IPS-20b (cell line): ENCODE measurements around the gene ACOT11.

Experiments used
- H3K27ac ChIP-seq: one replicate; pipeline ENCODE4 v1.5.1; 2013; ENCODE audit warnings: low read length
- H3K27me3 ChIP-seq: 2 replicates; pipeline ENCODE4 v1.6.1; 2013; ENCODE audit warnings: mild to moderate bottlenecking, low read length, inconsistent platforms; ENCODE audit not compliant: insufficient read depth
- H3K36me3 ChIP-seq: 2 replicates; pipeline ENCODE4 v1.6.1; 2013; ENCODE audit warnings: low read depth, mild to moderate bottlenecking, inconsistent platforms, low read length, moderate library complexity; ENCODE audit not compliant: insufficient read depth
- H3K4me1 ChIP-seq: 2 replicates; pipeline ENCODE4 v1.6.1; 2013; ENCODE audit warnings: mild to moderate bottlenecking, control low read depth, inconsistent platforms, low read length, moderate library complexity; ENCODE audit not compliant: insufficient read depth
- H3K4me3 ChIP-seq: 2 replicates; pipeline ENCODE4 v1.5.1; 2013; ENCODE audit warnings: mild to moderate bottlenecking, low read length, inconsistent platforms
- H3K9ac ChIP-seq: 2 replicates; pipeline ENCODE4 v1.6.1; 2013; ENCODE audit warnings: low read depth, mild to moderate bottlenecking, inconsistent platforms, low read length, moderate library complexity
- H3K9me3 ChIP-seq: 2 replicates; pipeline ENCODE4 v1.6.1; 2013; ENCODE audit warnings: mild to moderate bottlenecking, low read depth, low read length, inconsistent platforms; ENCODE audit not compliant: insufficient read depth

ACOT11 gene

DNA sequence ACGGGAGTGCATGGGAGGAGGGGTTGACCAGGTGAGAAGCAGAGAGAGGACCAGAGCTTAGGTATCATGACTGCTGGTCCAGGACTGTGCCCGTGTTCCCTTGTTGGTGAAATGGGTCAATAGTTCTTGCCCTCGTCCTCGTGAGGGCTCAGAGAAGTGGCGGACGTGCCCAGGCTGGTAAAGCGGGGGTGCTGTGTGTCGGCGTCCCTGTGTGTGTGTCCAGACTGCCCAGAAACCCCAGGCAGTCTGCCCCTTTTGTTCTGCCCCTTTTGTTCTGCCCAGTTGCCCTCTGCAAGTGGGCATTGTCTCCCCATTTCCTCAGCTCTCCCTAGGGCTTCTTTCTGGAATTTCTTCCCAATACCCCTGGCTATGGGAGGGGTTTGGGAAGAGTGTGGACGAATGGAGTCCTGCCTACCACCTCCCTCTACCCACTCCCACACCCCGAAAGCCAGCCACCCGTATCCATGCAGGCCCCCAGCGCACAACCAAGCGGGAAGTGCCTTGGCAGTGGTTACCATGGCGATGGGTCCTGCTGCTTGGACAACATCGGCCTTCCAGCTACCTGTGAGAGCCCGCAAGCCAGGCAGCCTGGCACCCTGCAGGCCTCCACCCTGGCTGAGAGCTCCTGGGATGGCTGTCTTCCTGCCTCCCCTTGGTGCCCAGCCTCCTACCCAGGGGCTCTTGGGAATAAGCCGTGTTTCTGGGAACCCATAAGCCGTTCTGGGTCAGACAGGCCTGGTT, 34.7 kb downstream of the ACOT11 start:
- H3K4me3 ChIP-seq: no peak overlapping the region; the same call in 1 of the 2 replicates
- H3K36me3 ChIP-seq: no peaks in the 10 kb centered on the region
- no peaks in the 10 kb centered on the region for H3K27me3 ChIP-seq
- no peak overlapping the region for H3K27ac ChIP-seq
- peak overlapping the region; percentile 22; the same call in 1 of the 2 replicates for H3K9ac ChIP-seq
- peaks cover 20% of the 10 kb centered on the region; the same call in 1 of the 2 replicates for H3K4me1 ChIP-seq
- no peaks in the 10 kb centered on the region for H3K9me3 ChIP-seq

DNA sequence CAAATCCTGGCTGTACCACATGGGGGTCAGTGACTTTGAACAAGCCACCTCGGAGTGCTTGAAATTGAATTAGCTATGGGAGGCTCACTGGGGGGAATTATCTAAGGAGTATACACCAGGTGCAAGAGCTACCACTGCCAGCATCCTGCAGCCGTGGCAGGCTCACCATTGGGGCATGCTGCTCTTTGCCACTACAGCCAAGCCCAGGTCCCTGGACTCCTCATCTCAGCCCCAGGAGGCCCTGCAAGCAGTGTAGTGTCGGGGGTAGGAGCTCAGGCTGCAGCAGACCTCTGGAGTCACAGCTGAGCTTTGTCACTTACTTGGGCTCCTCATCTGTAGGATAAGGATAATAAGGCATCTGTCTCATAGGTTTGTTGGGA, 35.3 kb downstream of the ACOT11 start:
- Histone ChIP-seq H3K4me1 (peaks cover 20% of the 10 kb centered on the region; the same call in 1 of the 2 replicates), H3K27ac (no peak overlapping the region), H3K36me3 (no peaks in the 10 kb centered on the region), H3K9me3 (no peaks in the 10 kb centered on the region), H3K27me3 (no peaks in the 10 kb centered on the region), H3K4me3 (no peak overlapping the region; the same call in 1 of the 2 replicates), H3K9ac (peak overlapping the region; percentile 22; the same call in 1 of the 2 replicates)

DNA sequence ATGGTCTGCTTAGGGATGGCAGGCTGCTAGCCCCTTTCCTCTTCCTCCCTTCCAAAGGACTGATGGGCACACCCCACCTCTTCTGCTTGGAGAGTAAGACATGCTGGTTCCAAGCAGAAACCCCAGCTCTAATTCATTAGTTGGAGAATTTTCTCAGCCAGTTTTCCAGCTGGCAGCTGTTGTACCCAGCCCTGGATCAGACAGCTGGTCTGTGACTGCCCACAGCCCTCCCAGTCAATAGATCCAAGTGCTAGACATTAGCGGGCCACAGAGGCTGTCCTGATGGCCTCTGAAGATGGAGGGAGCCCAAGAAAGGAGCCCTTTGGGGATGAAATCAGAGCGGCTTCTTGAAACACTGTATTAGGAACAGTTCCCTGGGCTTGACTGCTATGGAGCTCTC, 35.8 kb downstream of the ACOT11 start:
- Histone ChIP-seq H3K4me1 (peaks cover 18% of the 10 kb centered on the region; the same call in 1 of the 2 replicates), H3K9me3 (no peaks in the 10 kb centered on the region), H3K9ac (no peak overlapping the region), H3K36me3 (no peaks in the 10 kb centered on the region), H3K27ac (no peak overlapping the region), H3K4me3 (no peak overlapping the region), H3K27me3 (no peaks in the 10 kb centered on the region)

DNA sequence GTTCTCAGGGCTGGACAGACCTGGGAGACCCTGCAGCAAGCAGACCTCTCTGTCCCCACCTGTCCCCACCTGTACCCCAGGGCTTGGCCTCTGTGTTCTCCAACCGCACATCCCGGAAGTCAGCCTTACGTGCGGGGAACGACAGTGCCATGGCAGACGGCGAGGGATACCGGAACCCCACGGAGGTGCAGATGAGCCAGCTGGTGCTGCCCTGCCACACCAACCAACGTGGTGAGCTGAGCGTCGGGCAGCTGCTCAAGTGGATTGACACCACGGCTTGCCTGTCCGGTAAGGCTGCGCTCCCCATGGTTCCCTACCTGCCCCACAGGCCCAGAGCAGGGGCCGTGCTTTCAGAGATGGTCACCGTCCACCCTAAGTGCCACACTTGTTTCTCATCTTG, 36.5 kb downstream of the ACOT11 start:
- Histone ChIP-seq H3K4me3 (no peak overlapping the region), H3K4me1 (peaks cover 14% of the 10 kb centered on the region; the same call in 1 of the 2 replicates), H3K27ac (peak overlapping the region; percentile 5), H3K27me3 (no peaks in the 10 kb centered on the region), H3K9me3 (no peaks in the 10 kb centered on the region), H3K9ac (no peak overlapping the region), H3K36me3 (no peaks in the 10 kb centered on the region)

DNA sequence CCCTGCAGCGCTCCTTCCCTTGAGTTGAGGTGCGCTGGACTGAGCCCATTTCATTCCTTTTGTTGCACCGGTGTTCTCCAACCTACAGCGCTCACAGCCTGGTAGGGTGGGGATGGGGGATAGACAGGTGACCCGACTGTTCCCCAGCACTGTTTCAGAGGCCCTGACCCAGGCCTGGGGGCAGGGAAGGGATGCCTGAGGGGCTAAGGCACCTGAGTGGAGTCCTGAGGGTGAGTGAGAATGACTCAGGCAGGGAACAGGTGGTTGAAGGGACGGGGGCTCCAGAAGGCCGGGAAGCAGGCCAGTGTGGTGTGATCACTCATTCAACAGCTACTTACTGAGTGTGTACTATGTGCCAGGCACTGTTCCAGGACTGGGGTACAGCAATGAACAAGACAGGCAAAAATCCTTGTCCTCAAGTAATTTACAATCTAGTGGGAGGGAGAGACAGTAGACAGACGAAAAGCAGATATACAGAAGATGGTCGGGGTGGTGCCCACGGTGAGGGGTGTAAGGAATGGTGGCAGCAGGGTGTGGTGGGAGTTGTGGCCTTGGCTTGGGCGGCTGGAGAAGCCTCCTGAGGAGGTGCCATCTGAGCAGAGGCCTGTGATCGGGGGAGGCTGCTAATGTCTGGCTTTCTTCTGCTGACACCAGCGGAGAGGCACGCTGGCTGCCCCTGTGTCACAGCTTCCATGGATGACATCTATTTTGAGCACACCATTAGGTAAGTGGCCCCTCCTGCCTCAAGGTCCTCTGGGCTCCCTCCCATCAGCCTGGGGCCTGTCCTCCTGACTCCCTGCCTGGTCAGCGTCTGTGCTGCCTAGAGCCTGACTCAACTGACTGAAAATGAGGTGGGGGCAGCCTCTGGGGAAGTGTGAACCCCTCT, 37.4 kb downstream of the ACOT11 start:
- Histone ChIP-seq H3K4me1 (peaks cover 18% of the 10 kb centered on the region; the same call in 1 of the 2 replicates), H3K27ac (no peak overlapping the region), H3K27me3 (no peaks in the 10 kb centered on the region), H3K36me3 (no peaks in the 10 kb centered on the region), H3K9ac (no peak overlapping the region), H3K4me3 (no peak overlapping the region), H3K9me3 (no peaks in the 10 kb centered on the region)

DNA sequence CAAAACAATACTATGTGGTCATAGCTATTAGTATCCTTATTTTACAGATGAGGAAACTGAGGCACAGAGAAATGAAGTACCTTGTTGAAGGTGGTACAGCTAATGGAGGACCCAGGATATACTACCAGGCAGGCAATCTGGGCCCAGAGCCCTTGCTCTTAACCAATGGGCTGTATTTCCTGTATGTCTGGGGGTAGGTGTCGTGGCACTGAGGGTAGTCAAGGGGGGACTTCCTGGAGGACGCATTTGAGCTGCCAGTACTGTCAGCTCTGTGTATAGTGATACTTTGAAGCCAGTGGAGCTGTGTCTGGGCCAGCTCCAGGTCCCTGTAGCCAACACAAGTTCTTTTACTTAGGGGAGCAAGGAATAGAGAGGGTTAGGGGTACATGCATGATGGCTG, 40.3 kb downstream of the ACOT11 start:
- Histone ChIP-seq H3K27ac (no peak overlapping the region), H3K27me3 (no peaks in the 10 kb centered on the region), H3K4me1 (peaks cover 7% of the 10 kb centered on the region; the same call in 1 of the 2 replicates), H3K36me3 (no peaks in the 10 kb centered on the region), H3K9ac (no peak overlapping the region), H3K9me3 (no peaks in the 10 kb centered on the region), H3K4me3 (no peak overlapping the region)

DNA sequence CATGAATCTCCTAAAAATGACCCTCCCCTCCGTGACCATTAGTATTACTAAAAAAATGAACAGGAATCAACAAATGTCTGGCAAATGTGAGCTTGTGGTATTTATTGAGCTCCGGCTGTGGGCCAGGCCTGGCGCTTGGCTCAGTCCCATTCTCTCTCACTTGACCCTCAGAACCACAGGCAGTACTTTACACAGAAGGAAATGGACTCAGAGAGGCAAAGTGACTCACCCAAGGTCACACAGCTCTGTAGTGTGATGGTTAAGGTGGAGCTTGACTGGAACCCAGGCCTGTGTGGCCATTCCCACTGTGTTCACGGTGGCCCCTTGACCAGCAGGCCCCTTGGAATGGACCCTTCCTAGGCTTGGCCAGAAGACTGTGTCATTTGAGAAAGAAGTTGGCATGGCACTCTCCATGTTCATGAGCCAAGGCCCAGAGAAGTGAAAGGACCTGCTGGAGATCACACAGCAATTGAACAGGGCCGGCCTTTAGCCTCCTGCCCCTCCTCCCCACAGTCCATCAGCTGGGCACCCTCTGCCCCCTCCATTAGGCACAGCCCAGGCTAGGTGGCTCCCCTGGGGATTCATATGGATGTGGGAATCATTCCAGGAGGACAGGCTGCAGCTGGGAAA, 43.2 kb downstream of the ACOT11 start:
- Histone ChIP-seq H3K27me3 (no peaks in the 10 kb centered on the region), H3K4me1 (peaks cover 5% of the 10 kb centered on the region; the same call in 1 of the 2 replicates), H3K36me3 (no peaks in the 10 kb centered on the region), H3K27ac (no peak overlapping the region), H3K9me3 (no peaks in the 10 kb centered on the region), H3K4me3 (no peak overlapping the region), H3K9ac (no peak overlapping the region)

DNA sequence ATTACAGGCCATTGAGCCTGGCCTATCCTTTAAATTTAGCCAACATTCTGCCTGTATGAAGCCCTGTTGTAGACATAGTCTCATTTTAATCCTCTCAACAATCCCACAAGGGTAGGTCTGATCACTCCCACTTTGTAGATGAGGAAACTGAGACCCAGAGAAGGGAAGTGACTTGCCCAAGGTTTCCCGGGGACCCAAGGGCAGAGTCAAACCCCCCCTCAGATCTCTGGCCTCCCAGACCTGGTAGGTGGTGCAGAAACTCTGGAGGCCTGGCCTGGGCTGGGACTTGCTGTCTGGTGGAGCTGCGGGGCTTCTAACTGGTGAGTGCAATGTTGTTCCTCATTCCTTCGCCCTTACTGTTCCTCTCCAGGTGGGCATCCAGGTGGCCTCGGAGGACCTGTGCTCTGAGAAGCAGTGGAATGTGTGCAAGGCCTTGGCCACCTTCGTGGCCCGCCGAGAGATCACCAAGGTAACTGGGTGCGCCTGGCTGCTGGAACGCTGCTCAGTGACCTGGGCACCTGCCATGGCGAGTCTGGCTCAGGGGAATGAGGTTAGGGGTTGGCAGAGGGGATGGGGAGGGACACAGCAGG, 45.6 kb downstream of the ACOT11 start:
- H3K4me3 ChIP-seq: no peak overlapping the region
- H3K36me3 ChIP-seq: no peaks in the 10 kb centered on the region
- no peak overlapping the region for H3K27ac ChIP-seq
- H3K9me3 ChIP-seq: no peaks in the 10 kb centered on the region
- no peaks in the 10 kb centered on the region for H3K27me3 ChIP-seq
- H3K4me1 ChIP-seq: peaks cover 5% of the 10 kb centered on the region; the same call in 1 of the 2 replicates
- H3K9ac ChIP-seq: no peak overlapping the region

- H3K4me3 ChIP-seq: no peak overlapping the region
- H3K9me3 ChIP-seq: no peaks in the 10 kb centered on the region
- no peaks in the 10 kb centered on the region for H3K27me3 ChIP-seq
- no peak overlapping the region for H3K9ac ChIP-seq
- H3K27ac ChIP-seq: no peak overlapping the region
- peaks cover 5% of the 10 kb centered on the region; the same call in 1 of the 2 replicates for H3K4me1 ChIP-seq
- H3K36me3 ChIP-seq: no peaks in the 10 kb centered on the region
Observed at GRCh38 chr1:54594463-54594862, 46.4 kb downstream of the ACOT11 start.

DNA sequence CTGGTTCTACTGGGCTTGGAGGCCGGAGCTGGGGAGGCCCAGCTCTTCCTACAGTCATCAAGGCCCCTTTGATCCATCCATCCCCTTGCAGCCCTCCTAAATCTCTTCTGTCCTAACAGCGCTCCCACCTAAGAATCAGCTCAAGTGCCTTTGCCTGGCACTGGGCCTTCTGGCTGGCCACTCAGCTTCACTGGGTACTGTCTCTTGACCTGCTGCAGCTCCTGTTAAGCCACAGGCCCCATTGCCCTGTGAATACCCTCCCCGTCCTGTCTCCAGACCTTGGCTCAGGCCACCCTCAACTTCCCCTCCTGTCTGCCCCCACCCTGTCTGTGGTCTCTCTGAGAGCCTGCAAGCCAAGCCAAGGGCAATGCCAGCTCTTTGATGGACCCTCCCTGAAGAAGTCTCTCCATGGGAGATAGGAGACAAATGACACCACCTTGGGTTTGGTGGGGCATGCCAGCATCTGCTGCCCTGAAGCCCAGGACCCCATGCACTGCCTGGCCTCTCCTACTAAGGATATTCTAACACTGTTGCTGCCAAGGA, 48.0 kb downstream of the ACOT11 start:
- H3K9ac ChIP-seq: no peak overlapping the region
- H3K4me3 ChIP-seq: no peak overlapping the region
- H3K27ac ChIP-seq: no peak overlapping the region
- H3K36me3 ChIP-seq: no peaks in the 10 kb centered on the region
- H3K4me1 ChIP-seq: no peaks in the 10 kb centered on the region; the same call in 1 of the 2 replicates
- no peaks in the 10 kb centered on the region for H3K9me3 ChIP-seq
- no peaks in the 10 kb centered on the region for H3K27me3 ChIP-seq

DNA sequence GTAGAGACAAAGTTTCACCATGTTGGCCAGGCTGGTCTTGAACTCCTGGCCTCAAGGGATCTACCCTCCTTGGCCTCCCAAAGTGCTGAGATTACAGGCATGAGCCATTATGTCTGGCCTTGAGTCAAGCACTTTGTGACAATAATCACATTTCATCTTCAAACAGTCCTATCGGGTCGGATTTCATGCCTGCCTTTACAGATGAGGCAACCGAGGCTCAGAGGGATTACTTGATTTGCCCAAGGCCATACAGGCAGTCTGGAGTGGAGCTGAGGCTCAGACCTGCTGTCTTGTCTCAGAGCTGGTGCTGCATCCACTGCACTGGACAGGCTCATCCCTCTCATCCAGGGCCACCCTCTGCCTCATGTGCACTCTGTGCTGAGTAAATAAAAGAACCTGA, 48.7 kb downstream of the ACOT11 start:
- Histone ChIP-seq H3K36me3 (no peaks in the 10 kb centered on the region), H3K9ac (no peak overlapping the region), H3K27ac (no peak overlapping the region), H3K27me3 (no peaks in the 10 kb centered on the region), H3K4me3 (no peak overlapping the region), H3K4me1 (no peaks in the 10 kb centered on the region; the same call in 1 of the 2 replicates), H3K9me3 (no peaks in the 10 kb centered on the region)
